ENCODE measurements around the gene SYF2.
"Not testable (repeated sequence)": the region's sequence is repeated elsewhere in the genome, so short reads cannot be mapped to it uniquely, and the experiment has no call there.

The SYF2 gene

DNA sequence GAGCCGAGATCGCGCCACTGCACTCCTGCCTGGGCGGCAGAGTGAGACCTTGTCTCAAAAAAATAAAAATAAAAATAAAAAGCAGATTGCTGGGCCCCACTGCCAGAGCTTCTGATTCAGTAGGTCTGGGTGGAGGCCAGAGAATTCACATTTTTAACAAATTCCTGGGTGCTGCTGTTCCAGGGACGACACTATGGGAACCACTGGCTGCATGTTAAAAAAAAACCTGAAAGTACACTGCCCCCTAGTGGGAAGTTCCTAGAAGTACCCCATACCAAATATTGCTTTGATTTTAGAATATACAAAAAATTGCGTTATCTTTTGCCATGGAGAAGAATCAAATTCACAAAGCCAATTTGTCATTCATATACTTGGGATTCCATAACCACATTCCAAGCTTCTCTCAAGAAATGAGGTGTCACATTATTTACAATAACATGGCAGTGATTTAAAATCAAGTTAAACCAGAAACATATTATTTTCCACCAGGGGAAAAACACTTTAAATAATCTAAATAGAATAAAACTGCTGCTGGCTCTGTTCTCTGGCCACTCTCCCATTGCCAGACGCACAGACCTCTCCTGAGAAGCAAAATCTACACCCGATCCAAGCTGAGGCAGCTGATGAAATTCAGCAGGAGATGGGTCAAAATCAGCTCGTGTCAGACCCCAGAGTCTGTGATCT is 27.4 kb downstream of the SYF2 start:
- peak; percentile 33 for DNase-seq

GRCh38 chr1:25201006-25201405 is 31.3 kb downstream of the SYF2 start:
- DNase-seq, result no peak

GRCh38 chr1:25199819-25200620 is 32.3 kb downstream of the SYF2 start:
- no peak for DNase-seq

DNA sequence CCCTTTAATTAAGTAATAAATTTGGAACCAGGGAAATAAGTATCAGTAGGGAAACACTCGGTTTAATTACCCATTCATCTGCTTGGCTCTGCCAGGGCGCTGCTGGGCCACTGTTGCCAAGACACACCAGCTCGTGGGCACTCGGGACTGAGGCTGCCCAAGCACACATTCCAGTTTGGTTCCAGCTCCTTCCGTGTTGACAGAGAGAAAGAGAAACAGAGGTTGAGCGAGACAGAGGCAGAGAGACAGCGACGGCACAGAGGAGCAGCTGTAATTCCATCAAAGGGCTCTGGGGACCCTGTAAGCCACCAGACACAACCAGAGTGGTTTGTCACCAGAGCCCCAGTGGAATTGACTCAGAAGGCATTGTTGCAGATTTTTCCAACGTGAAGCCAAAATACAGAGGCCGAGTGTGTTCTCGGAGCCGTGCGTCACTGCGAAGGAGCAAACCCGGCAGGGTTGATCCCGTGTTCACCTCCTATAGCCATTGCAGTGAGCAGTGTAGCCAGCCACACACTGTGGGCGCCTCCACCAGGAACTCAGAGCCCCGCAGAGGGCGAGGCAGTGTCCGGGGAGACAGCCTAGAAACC is 33.5 kb downstream of the SYF2 start:
- DNase-seq, result no peak

- DNase-seq, result no peak
Measured at GRCh38 chr1:25197982-25198662, 34.2 kb downstream of the SYF2 start.

DNA sequence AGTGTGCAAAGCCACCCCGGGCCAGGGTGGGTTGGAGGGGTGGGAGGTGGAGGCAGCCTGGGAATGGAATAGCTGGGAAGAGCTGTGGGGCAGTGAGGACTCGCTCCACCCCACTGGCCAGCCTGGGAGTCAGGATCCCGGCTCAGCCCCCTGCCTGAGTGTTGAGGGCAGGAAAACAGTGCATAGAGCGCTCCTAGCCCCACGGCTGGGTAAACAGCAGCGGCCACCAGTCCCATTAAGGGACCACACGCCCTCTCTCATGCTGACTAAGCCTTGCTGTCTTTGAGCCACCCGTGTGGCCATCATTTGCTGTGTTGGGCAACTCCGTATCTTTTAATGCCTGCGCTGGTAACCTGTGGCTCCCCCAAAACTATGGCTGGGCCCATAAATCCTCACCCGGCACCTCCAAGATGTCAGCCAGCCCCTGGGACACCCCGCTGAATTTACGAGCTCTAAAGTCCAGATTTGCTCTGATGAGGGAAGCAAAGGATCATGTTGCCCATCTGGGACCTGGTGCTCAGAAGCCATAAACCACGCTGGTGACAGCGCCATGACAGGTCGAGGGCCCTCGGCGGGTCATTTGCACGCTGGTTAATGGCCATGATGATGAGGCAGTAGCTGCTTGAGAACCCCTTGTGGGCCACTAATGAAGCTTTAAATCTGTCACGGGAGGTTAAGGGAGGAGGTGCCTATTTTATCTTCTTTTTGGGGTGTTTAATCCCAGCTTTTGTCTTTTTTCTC is 34.9 kb downstream of the SYF2 start:
- no peak for DNase-seq

DNA sequence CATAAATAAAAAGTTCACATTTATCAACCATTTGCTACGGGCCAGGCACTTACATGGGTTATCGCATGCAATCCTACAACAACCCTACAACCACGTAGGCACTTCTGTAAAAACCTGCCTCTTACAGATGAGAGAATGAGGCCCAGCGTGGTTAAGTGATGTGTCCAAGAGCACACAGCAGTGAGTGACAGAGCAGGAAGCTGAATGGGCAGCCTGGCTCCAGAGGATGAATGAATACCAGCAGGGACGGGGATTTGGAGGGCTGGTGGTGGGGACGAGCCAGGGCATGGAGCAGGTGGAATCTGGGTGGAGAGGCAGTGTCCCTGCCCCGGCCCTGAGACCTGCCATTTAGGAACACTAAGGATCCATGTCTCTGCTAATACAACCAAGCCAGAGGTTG is 35.5 kb downstream of the SYF2 start:
- DNase-seq, result no peak

DNA sequence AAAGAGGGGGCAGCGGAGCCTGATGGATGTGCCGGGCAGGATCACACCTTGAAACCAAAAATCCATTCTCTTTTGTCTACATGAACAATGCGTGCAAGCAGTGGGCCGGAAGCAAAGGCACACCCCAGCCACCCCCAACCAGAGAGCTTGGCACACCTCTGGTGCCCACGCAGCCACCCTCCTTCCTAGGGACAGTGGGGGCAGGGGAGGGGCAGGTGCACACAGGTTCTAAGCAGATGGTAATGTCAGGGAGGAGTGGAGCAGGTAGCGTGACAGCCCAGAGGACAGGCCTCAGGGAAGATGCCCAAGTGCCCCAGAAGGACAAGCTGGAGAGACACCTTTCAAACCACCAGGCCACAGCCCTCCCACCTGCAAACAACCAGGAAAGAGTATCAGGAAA is 36.5 kb downstream of the SYF2 start:
- DNase-seq, result no peak

DNA sequence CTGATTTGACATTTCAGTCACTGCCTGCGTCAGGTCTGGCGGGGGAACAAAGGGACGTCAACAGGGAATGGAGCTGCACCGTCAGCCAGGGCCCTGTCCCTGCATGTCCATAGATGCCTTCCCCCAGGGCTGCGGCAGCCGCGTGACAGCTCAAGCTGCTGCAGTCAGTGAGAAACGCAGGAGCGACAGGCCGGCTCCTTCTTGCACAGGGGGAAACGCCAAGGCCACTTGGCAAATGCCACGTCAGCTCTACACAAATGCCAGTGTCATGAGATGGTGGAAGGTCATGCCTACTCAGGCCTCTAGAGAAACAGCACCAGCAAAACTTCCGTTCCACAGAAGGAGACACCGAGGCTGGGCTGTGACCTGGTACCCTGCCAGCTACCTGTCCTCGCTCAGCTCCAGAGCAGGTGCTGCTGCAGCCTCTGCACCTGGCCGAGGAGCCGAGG is 37.7 kb downstream of the SYF2 start:
- DNase-seq, result no peak

GRCh38 chr1:25194054-25194453 is 38.2 kb downstream of the SYF2 start:
- no peak for DNase-seq

GRCh38 chr1:25193229-25193628 is 39.1 kb downstream of the SYF2 start:
- DNase-seq, result no peak

- no peak for DNase-seq
Measured at GRCh38 chr1:25192154-25192553, 40.1 kb downstream of the SYF2 start.

GRCh38 chr1:25190260-25190659 is 42.0 kb downstream of the SYF2 start:
- DNase-seq, result no peak

DNA sequence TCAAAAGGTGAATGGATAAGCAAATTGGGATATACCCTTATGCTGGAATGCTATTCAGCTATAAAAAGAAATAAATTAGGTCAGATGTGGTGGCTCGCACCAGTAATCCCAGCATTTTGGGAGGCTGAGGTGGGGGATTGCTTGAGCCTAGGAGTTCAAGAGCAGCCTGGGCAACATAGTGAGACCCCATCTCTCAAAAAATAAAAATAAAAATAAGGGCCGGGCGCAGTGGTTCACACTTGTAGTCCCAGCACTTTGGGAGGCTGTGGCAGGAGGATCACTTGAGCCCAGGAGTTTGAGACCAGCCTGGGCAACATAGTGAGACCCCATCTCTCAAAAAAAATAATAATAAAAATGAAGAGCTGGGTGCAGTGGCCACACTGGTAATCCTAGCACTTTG is 44.4 kb downstream of the SYF2 start:
- DNase-seq, result not testable (repeated sequence)

DNA sequence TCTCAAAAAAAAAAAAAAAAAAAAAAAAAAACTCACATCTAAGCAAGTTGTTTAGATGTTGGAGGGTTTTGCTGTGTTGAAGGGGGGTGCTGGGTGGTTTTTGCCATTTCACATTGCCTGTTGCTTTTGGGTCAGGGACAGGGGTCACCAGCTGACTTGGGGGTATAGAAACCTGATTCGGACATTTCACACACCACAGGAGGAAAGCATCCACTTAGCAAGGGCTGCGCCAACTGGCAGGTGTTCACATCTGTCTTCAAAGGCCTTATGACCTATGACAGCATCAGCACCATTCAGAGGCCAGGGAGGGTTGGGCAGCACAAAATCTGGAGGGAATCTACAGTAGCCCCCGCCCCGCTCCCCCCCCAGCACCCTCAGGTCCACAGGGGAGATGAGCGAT is 45.2 kb downstream of the SYF2 start:
- DNase-seq, result no peak

- no peak for DNase-seq
Measured at GRCh38 chr1:25186161-25187007, 45.9 kb downstream of the SYF2 start.

DNA sequence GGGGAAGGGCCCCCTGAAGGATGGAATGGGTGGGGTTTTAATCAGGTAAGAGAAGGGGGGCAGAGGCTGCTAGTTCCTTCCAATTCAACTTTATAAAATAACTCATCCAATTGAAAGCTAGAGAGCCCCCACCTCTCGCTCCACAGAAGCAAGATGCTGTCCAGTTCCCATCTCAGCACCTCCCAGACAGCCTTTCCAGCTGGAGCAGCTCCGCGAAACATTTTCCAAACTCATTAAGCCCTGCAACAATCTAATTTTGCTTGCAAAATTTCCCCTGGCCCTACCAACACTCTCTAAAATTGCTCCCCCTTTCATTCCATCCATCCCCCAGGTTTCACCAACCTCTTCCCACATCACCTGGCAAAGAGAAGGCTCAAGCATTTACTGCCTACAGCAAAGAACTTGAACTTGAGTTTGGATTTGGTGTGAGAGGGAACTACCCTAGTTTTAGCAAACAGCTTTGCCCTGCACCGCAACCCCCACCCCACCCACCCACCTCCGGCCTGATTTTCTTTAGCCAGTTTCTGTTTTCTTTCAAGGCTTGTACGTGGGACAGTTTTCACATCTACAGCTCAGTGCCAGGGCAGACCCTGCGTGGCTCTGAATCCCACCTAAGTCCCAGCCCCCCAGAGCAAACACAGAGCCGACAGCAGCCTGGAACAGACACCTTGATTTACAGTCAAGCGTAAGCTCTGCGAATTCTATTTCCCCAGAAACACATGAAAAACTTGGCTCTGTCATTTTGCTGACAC is 46.7 kb downstream of the SYF2 start:
- no peak for DNase-seq

GRCh38 chr1:25184001-25184762 is 48.1 kb downstream of the SYF2 start:
- no peak for DNase-seq

- no peak for DNase-seq
Measured at GRCh38 chr1:25183126-25183980, 48.9 kb downstream of the SYF2 start.
